ENCODE measurements around the gene EVC2. TPM values are rescaled to one million over a fixed set of nuclear protein-coding genes. Genes with fewer than 3 reads are reported as not detected.

The EVC2 gene
- total RNA-seq, 1 experiment from 2014 or later, result not detected

DNA sequence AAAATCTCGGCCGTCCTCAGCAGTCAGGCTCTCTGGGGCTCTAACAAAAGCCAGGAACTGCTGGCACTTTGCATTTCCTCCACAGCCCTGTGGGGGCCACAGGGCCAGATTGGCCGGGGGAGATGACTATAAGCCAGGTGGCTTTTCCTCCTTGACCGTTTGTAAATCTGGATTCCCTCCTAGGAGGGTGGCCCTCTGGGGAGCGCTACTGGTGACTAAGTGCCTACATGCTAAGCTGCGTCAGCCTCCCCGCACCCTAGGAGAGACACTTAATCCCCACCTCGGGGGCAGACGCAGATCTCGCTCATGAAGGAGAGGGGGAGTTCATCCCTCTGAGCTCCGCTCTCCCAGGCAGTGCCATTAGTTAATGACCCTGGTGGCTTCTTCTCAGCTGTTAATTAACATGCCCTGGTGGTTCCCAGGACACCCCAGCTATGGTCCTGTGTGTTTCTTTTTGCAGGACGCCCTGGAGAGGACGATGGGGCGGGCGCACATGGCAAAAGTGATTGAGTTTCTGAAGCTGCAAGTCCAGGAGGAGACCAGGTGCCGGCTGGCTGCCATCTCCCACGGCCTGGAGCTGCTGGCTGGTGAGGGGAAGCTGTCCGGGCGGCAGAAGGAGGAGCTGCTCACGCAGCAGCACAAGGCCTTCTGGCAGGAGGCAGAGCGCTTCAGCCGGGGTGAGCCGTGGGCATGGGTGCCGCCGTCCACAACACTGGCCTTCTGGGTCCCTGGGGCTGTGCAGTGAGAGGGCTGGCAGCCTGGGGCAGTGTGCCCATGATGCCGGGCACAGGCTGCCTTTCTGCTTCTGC is 44.2 kb upstream of the EVC2 start:
- TF ChIP-seq SIN3A (IDR thresholded peaks at IDR 0.05; ENCODE audit: borderline replicate concordance, insufficient read depth, low read depth, low read length), result no peak
- no peak for TF ChIP-seq TCF7L2 (IDR thresholded peaks at IDR 0.05; ENCODE audit: low read depth, low read length)
- TF ChIP-seq POLR2AphosphoS5 (IDR thresholded peaks at IDR 0.05; ENCODE audit: low read depth, low read length), result no peak
- TF ChIP-seq REST (IDR thresholded peaks at IDR 0.05; ENCODE audit: insufficient read depth in 1 of 2, low read depth in 2 of 2, low read length in 1 of 2), result no peak
- TF ChIP-seq, protein P1, sequence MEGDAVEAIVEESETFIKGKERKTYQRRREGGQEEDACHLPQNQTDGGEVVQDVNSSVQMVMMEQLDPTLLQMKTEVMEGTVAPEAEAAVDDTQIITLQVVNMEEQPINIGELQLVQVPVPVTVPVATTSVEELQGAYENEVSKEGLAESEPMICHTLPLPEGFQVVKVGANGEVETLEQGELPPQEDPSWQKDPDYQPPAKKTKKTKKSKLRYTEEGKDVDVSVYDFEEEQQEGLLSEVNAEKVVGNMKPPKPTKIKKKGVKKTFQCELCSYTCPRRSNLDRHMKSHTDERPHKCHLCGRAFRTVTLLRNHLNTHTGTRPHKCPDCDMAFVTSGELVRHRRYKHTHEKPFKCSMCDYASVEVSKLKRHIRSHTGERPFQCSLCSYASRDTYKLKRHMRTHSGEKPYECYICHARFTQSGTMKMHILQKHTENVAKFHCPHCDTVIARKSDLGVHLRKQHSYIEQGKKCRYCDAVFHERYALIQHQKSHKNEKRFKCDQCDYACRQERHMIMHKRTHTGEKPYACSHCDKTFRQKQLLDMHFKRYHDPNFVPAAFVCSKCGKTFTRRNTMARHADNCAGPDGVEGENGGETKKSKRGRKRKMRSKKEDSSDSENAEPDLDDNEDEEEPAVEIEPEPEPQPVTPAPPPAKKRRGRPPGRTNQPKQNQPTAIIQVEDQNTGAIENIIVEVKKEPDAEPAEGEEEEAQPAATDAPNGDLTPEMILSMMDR (IDR thresholded peaks at IDR 0.05), result no peak
- ChIA-PET POLR2A (no interaction called here), CTCF (no interaction called here)
- DNase-seq (ENCODE audit: low read depth, low spot score) (no peak), ATAC-seq (no peak)
- BruUV-seq (replicated peaks), result no TSS peak
- no peak overlapping the region for H3K4me3 ChIP-seq (ENCODE audit: low read depth in 2 of 2, low read length in 2 of 2)
- in situ Hi-C loops (cut with HindIII; ENCODE audit: low pct_unique_long_range_greater_than_20kb, low sequenced_read_pairs) (no loop called here), intact Hi-C loops (cut with micrococcal nuclease; ENCODE audit: unreplicated experiment) (no loop called here)
- no peaks in the 10 kb centered on the region for H3K36me3 ChIP-seq (ENCODE audit: control insufficient read depth, insufficient read depth, low read length)
- H3K9me3 ChIP-seq (ENCODE audit: control insufficient read depth, insufficient read depth, low read depth, low read length), result no peaks in the 10 kb centered on the region
- peaks cover 3% of the 10 kb centered on the region; the same call in 1 of the 2 replicates for H3K4me1 ChIP-seq (ENCODE audit: control insufficient read depth, insufficient read depth, low read length)
- H3K27ac ChIP-seq (ENCODE audit: low read length), result no peak overlapping the region
- H3K27me3 ChIP-seq (ENCODE audit: control insufficient read depth, insufficient read depth, low read length), result no peaks in the 10 kb centered on the region

DNA sequence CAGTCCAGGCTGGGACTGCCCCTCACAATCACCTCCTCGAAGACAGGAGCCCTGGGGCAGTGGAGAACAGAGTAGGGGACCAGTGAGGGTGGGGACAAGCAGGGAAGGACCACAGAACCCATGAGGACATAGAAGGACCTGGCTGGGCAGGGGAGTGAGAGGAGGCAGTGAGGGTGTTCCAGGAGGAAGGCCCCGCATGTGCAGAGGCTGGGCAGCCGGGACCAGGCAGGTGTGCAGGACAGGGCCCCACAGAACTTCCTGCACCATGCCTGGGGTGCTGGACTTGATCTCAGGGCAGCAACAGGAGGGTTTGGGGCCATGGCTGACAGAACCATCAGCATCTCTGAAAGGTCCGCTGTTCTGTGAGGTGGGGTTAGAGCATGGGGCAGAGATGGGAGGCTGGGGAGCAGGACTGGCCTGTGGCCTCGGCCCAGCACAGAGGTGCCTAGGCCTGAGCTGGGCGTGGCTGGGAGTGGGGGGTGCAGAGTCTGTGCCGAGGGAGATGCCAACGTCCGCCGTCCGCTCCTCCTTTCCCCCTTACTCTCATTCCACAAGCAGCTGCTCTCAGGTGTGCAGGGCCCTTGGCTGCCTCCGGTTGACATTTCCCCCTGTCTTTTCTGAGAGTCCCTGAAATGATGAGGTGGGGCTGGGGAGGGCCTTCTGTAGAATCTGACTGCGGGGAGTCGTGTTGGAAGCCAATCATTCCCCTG is 43.5 kb upstream of the EVC2 start:
- no peak overlapping the region for H3K27ac ChIP-seq (ENCODE audit: low read length)
- in situ Hi-C loops (cut with HindIII; ENCODE audit: low pct_unique_long_range_greater_than_20kb, low sequenced_read_pairs) (no loop called here), intact Hi-C loops (cut with micrococcal nuclease; ENCODE audit: unreplicated experiment) (no loop called here)
- ChIA-PET POLR2A (no interaction called here), CTCF (no interaction called here)
- no TSS peak for BruUV-seq (replicated peaks)
- no peak for DNase-seq (ENCODE audit: low read depth, low spot score)
- no peak overlapping the region for H3K4me3 ChIP-seq (ENCODE audit: low read depth in 2 of 2, low read length in 2 of 2)
- no peaks in the 10 kb centered on the region for H3K36me3 ChIP-seq (ENCODE audit: control insufficient read depth, insufficient read depth, low read length)
- TF ChIP-seq TCF7L2 (IDR thresholded peaks at IDR 0.05; ENCODE audit: low read depth, low read length), result no peak
- no peak for TF ChIP-seq SIN3A (IDR thresholded peaks at IDR 0.05; ENCODE audit: borderline replicate concordance, insufficient read depth, low read depth, low read length)
- no peak for TF ChIP-seq REST (IDR thresholded peaks at IDR 0.05; ENCODE audit: insufficient read depth in 1 of 2, low read depth in 2 of 2, low read length in 1 of 2)
- H3K4me1 ChIP-seq (ENCODE audit: control insufficient read depth, insufficient read depth, low read length), result peaks cover 3% of the 10 kb centered on the region; the same call in 1 of the 2 replicates
- ATAC-seq, result no peak
- H3K9me3 ChIP-seq (ENCODE audit: control insufficient read depth, insufficient read depth, low read depth, low read length), result no peaks in the 10 kb centered on the region
- H3K27me3 ChIP-seq (ENCODE audit: control insufficient read depth, insufficient read depth, low read length), result no peaks in the 10 kb centered on the region
